WTC11 (cell line): ENCODE results near the gene SPOUT1. TPM values are rescaled to one million over a fixed set of nuclear protein-coding genes. Genes with fewer than 3 reads are reported as not detected.

Source experiments
- ATAC-seq: fragments of 200-7000 bp; cut with Tn5 transposase; 2 replicates; pipeline ENCODE4 v1.10.0; 2021; ENCODE audit warnings: mild to moderate bottlenecking, moderate library complexity
- CTCF ChIA-PET: fragments of 300-600 bp; sonication (Branson Sonifier 250); formaldehyde crosslinking; loops from one replicate; lab custom pipeline; 2021; ENCODE audit warnings: antibody characterized with exemption; lab: Charles Lee
- POLR2A ChIA-PET: fragments of 350-600 bp; sonication (Branson Sonifier 250); formaldehyde crosslinking; loops from one replicate; lab custom pipeline; 2021; ENCODE audit warnings: antibody characterized with exemption; lab: Charles Lee
- DNase-seq: peaks from one replicate; pipeline ENCODE4 v3.0.0; 2021; ENCODE audit warnings: low spot score
- H3K27ac Mint-ChIP-seq: 2 replicates; pipeline ENCODE4 v1.8.0; 2021; ENCODE audit warnings: mixed read lengths
- H3K27me3 Mint-ChIP-seq: 2 replicates; pipeline ENCODE4 v1.8.0; 2021; ENCODE audit warnings: low read depth, mild to moderate bottlenecking, moderate library complexity, mixed read lengths
- H3K36me3 Mint-ChIP-seq: 2 replicates; pipeline ENCODE4 v1.8.0; 2021; ENCODE audit warnings: mixed read lengths
- H3K4me1 Mint-ChIP-seq: 2 replicates; pipeline ENCODE4 v1.8.0; 2022; ENCODE audit warnings: mixed read lengths
- H3K4me3 Mint-ChIP-seq: 2 replicates; pipeline ENCODE4 v1.8.0; 2021; ENCODE audit warnings: mild to moderate bottlenecking, moderate library complexity, mixed read lengths
- H3K9me3 Mint-ChIP-seq: 2 replicates; pipeline ENCODE4 v1.8.0; 2021; ENCODE audit warnings: mixed read lengths
- HMGA2 ChIP-seq: fragments of 250-450 bp; sonication (Bioruptor Pico); IDR thresholded peaks from 2 replicates; pipeline ENCODE4 v1.4.0; 2021; ENCODE audit warnings: mild to moderate bottlenecking, moderate library complexity
- IRF2 ChIP-seq: sonication (generic); formaldehyde crosslinking; IDR thresholded peaks from 2 replicates; pipeline ENCODE4 v1.8.0; 2022; ENCODE audit warnings: low read depth, missing genetic modification reagents, borderline replicate concordance
- MYBL2 ChIP-seq: sonication (generic); formaldehyde crosslinking; IDR thresholded peaks from 2 replicates; pipeline ENCODE4 v1.8.1; 2023; ENCODE audit warnings: mild to moderate bottlenecking, moderate library complexity, missing genetic modification reagents
- PRRX2 ChIP-seq: fragments of 250-450 bp; sonication (Bioruptor Pico); IDR thresholded peaks from 2 replicates; pipeline ENCODE4 v1.8.0; 2021; ENCODE audit warnings: mild to moderate bottlenecking
- SP1 ChIP-seq: sonication (generic); formaldehyde crosslinking; conservative IDR thresholded peaks from 2 replicates; pipeline ENCODE4 v1.8.1; 2022; ENCODE audit warnings: missing genetic modification reagents
- ZNF232 ChIP-seq: sonication (generic); formaldehyde crosslinking; IDR thresholded peaks from 2 replicates; pipeline ENCODE4 v1.8.0; 2022; ENCODE audit warnings: mild to moderate bottlenecking, missing genetic modification reagents
- ZNF263 ChIP-seq: sonication (generic); formaldehyde crosslinking; IDR thresholded peaks from 2 replicates; pipeline ENCODE4 v1.8.1; 2022; ENCODE audit warnings: low read depth, mild to moderate bottlenecking, moderate library complexity, missing genetic modification reagents
- ZNF317 ChIP-seq: sonication (generic); formaldehyde crosslinking; IDR thresholded peaks from 2 replicates; pipeline ENCODE4 v1.8.1; 2023; ENCODE audit warnings: low read depth, mild to moderate bottlenecking, moderate library complexity, missing genetic modification reagents, borderline replicate concordance
- ZNF423 ChIP-seq: fragments of 250-450 bp; sonication (Bioruptor Pico); IDR thresholded peaks from 2 replicates; pipeline ENCODE4 v2.1.2; 2022; ENCODE audit warnings: mild to moderate bottlenecking, moderate library complexity
- total RNA-seq: library from RNA; stranded (reverse); gene quantifications from 3 replicates; pipeline ENCODE4 v1.2.3, GENCODE V29; 2021
- TF ChIP-seq, protein P1 (sequence below): fragments of 250-450 bp; sonication (Bioruptor Pico); IDR thresholded peaks from 2 replicates; pipeline ENCODE4 v1.9.0; 2021; ENCODE audit warnings: moderate library complexity, mild to moderate bottlenecking, inconsistent platforms, borderline replicate concordance
- TF ChIP-seq, protein P2 (sequence below): sonication (generic); formaldehyde crosslinking; IDR thresholded peaks from 2 replicates; pipeline ENCODE4 v1.8.1; 2022; ENCODE audit warnings: mild to moderate bottlenecking, moderate library complexity, missing genetic modification reagents
- TF ChIP-seq, protein P3 (sequence below): sonication (generic); formaldehyde crosslinking; IDR thresholded peaks from 2 replicates; pipeline ENCODE4 v1.8.0; 2022; ENCODE audit warnings: mild to moderate bottlenecking, missing genetic modification reagents
- TF ChIP-seq, protein P4 (sequence below): sonication (generic); formaldehyde crosslinking; IDR thresholded peaks from 2 replicates; pipeline ENCODE4 v1.8.1; 2023; ENCODE audit warnings: mild to moderate bottlenecking, missing genetic modification reagents, moderate library complexity
- TF ChIP-seq, protein P5 (sequence below): sonication (generic); formaldehyde crosslinking; IDR thresholded peaks from 2 replicates; pipeline ENCODE4 v1.8.1; 2022; ENCODE audit warnings: missing genetic modification reagents, borderline replicate concordance
- TF ChIP-seq, protein P6 (sequence below): sonication (generic); formaldehyde crosslinking; IDR thresholded peaks from 2 replicates; pipeline ENCODE4 v1.8.1; 2023; ENCODE audit warnings: mild to moderate bottlenecking, missing genetic modification reagents, borderline replicate concordance

SPOUT1 gene
- total RNA-seq, 1 experiment from 2014 or later = 79.3 TPM

DNA sequence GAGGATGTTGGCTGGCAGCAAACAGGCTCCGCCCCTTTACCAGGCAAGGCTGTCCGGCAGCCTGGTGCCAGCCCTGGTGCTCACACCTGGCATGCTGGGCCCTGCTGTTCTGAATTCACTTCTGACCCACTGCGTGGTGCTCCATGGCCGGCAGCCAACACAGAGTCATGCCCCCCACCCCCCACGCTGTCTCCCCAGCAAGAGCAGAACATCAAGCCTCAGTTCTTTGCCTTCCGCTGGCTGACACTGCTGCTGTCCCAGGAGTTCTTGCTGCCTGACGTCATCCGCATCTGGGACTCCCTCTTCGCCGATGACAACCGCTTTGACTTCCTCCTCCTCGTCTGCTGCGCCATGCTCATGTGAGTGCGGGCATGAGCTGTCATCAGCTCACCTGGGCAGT is 23.9 kb downstream of the SPOUT1 start (continued):
- TF ChIP-seq, protein P1, sequence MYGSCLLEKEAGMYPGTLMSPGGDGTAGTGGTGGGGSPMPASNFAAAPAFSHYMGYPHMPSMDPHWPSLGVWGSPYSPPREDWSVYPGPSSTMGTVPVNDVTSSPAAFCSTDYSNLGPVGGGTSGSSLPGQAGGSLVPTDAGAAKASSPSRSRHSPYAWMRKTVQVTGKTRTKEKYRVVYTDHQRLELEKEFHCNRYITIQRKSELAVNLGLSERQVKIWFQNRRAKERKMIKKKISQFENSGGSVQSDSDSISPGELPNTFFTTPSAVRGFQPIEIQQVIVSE (CRISPR knock-in tag) = no peak
- no peak for TF ChIP-seq MYBL2
- TF ChIP-seq SP1 (CRISPR knock-in tag) = no peak
- TF ChIP-seq, protein P2, sequence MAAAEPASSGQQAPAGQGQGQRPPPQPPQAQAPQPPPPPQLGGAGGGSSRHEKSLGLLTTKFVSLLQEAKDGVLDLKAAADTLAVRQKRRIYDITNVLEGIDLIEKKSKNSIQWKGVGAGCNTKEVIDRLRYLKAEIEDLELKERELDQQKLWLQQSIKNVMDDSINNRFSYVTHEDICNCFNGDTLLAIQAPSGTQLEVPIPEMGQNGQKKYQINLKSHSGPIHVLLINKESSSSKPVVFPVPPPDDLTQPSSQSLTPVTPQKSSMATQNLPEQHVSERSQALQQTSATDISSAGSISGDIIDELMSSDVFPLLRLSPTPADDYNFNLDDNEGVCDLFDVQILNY (CRISPR knock-in tag) = no peak
- no peak for TF ChIP-seq HMGA2
- TF ChIP-seq, protein P3, sequence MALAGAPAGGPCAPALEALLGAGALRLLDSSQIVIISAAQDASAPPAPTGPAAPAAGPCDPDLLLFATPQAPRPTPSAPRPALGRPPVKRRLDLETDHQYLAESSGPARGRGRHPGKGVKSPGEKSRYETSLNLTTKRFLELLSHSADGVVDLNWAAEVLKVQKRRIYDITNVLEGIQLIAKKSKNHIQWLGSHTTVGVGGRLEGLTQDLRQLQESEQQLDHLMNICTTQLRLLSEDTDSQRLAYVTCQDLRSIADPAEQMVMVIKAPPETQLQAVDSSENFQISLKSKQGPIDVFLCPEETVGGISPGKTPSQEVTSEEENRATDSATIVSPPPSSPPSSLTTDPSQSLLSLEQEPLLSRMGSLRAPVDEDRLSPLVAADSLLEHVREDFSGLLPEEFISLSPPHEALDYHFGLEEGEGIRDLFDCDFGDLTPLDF (CRISPR knock-in tag) = no peak
- no peak for TF ChIP-seq ZNF317 (CRISPR knock-in tag)
- TF ChIP-seq ZNF263 (CRISPR knock-in tag) = no peak
- no peak for TF ChIP-seq PRRX2 (CRISPR knock-in tag)
- TF ChIP-seq ZNF232 (CRISPR knock-in tag) = no peak
- TF ChIP-seq, protein P4, sequence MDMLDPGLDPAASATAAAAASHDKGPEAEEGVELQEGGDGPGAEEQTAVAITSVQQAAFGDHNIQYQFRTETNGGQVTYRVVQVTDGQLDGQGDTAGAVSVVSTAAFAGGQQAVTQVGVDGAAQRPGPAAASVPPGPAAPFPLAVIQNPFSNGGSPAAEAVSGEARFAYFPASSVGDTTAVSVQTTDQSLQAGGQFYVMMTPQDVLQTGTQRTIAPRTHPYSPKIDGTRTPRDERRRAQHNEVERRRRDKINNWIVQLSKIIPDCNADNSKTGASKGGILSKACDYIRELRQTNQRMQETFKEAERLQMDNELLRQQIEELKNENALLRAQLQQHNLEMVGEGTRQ = no peak
- TF ChIP-seq, protein P5, sequence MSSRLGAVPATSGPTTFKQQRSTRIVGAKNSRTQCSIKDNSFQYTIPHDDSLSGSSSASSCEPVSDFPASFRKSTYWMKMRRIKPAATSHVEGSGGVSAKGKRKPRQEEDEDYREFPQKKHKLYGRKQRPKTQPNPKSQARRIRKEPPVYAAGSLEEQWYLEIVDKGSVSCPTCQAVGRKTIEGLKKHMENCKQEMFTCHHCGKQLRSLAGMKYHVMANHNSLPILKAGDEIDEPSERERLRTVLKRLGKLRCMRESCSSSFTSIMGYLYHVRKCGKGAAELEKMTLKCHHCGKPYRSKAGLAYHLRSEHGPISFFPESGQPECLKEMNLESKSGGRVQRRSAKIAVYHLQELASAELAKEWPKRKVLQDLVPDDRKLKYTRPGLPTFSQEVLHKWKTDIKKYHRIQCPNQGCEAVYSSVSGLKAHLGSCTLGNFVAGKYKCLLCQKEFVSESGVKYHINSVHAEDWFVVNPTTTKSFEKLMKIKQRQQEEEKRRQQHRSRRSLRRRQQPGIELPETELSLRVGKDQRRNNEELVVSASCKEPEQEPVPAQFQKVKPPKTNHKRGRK (CRISPR knock-in tag) = no peak

DNA sequence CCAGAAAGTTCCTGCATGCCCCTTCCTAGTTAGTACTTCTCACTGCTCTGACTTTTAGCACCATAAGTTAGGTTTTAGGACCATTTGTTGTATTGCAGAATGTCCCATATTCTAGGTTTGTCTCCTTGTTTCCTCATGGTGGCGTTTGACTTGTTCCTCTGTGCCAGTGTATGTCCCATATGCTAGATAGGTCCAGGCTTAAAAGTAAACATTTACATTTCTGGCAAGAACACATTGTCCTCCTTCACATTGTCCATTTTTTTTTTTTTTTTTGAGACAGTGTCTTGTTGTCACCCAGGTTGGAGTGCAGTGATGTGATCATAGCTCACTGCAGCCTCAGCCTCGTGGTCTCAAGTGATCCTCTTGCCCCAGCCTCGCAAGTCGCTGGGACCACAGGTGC is 27.1 kb downstream of the SPOUT1 start:
- H3K36me3 Mint-ChIP-seq = peaks cover 33% of the 10 kb centered on the region

DNA sequence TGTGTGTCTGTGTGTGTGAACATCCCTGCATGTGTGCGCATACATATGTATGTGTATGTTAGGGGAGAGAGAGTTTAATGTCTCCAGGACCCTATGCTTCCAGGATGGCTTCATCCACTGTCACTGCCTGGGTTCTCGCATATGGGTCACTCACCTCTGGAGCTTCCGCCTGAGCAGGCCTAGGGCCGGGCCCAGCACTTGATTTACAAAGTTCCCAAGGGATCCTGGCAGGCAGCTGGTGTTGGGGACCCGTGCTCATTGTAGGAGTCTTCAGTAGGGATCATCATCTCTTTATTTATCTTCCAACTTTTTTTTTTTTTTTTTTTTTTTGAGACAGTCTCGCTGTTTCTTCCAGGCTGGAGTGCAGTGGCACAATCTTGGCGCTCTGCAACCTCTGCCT is 29.5 kb downstream of the SPOUT1 start:
- Mint-ChIP-seq H3K4me3 (no peak overlapping the region), H3K9me3 (no peaks in the 10 kb centered on the region), H3K4me1 (no peaks in the 10 kb centered on the region), H3K27ac (no peak overlapping the region), H3K27me3 (no peaks in the 10 kb centered on the region)
- CTCF ChIA-PET = no interaction called here
- ATAC-seq = no peak
- DNase-seq = no peak
- TF ChIP-seq, protein P6, sequence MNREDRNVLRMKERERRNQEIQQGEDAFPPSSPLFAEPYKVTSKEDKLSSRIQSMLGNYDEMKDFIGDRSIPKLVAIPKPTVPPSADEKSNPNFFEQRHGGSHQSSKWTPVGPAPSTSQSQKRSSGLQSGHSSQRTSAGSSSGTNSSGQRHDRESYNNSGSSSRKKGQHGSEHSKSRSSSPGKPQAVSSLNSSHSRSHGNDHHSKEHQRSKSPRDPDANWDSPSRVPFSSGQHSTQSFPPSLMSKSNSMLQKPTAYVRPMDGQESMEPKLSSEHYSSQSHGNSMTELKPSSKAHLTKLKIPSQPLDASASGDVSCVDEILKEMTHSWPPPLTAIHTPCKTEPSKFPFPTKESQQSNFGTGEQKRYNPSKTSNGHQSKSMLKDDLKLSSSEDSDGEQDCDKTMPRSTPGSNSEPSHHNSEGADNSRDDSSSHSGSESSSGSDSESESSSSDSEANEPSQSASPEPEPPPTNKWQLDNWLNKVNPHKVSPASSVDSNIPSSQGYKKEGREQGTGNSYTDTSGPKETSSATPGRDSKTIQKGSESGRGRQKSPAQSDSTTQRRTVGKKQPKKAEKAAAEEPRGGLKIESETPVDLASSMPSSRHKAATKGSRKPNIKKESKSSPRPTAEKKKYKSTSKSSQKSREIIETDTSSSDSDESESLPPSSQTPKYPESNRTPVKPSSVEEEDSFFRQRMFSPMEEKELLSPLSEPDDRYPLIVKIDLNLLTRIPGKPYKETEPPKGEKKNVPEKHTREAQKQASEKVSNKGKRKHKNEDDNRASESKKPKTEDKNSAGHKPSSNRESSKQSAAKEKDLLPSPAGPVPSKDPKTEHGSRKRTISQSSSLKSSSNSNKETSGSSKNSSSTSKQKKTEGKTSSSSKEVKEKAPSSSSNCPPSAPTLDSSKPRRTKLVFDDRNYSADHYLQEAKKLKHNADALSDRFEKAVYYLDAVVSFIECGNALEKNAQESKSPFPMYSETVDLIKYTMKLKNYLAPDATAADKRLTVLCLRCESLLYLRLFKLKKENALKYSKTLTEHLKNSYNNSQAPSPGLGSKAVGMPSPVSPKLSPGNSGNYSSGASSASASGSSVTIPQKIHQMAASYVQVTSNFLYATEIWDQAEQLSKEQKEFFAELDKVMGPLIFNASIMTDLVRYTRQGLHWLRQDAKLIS (CRISPR knock-in tag) = no peak
- TF ChIP-seq, all 79 proteins: peak for 0
- H3K36me3 Mint-ChIP-seq = peaks cover 31% of the 10 kb centered on the region
- POLR2A ChIA-PET = no interaction called here

More for the DNA sequence above, 27.1 kb downstream of the SPOUT1 start:
- ChIA-PET CTCF (interaction anchor here (1.6 kb wide), 1 partner anchor 16 kb away, joined by 5 read pairs; the partner anchor contains the start of gene ENDOG), POLR2A (interaction anchor here (1.0 kb wide), 1 partner anchor 16 kb away, joined by 3 read pairs; the partner anchor contains the start of gene ENDOG)
- Mint-ChIP-seq H3K4me1 (no peaks in the 10 kb centered on the region), H3K4me3 (no peak overlapping the region), H3K9me3 (no peaks in the 10 kb centered on the region), H3K27me3 (no peaks in the 10 kb centered on the region), H3K27ac (no peak overlapping the region)
- TF ChIP-seq ZNF423 (CRISPR knock-in tag) = no peak
- TF ChIP-seq IRF2 (CRISPR knock-in tag) = no peak
- DNase-seq (no peak), ATAC-seq (no peak)
